PC-3 (cell line): ENCODE measurements around the gene MRPL48. TPM values are rescaled to one million over a fixed set of nuclear protein-coding genes. Genes with fewer than 3 reads are reported as not detected.

Source experiments
- ATAC-seq: fragments of 200-7000 bp; cut with Tn5 transposase; 2 replicates; pipeline ENCODE4 v1.9.1; 2020; ENCODE audit warnings: mild to moderate bottlenecking, moderate library complexity
- BruUV-seq: library from RNA; stranded (reverse); fragments of 400-500 nt; replicated peaks from 2 replicates; lab custom pipeline; 2021; lab: Mats Ljungman, UMichigan
- CTCF ChIA-PET: fragments of 300-600 bp; sonication (Branson Sonifier 250); formaldehyde crosslinking; loops from one replicate; lab custom pipeline; 2022; ENCODE audit warnings: antibody characterized with exemption; lab: Charles Lee
- POLR2A ChIA-PET: fragments of 300-600 bp; sonication (Branson Sonifier 250); formaldehyde crosslinking; loops from one replicate; lab custom pipeline; 2022; ENCODE audit warnings: antibody characterized with exemption; ENCODE audit not compliant: unreplicated experiment; lab: Charles Lee
- DNase-seq: peaks from one replicate; pipeline ENCODE4 v3.0.0-alpha.2; 2015
- H2AFZ ChIP-seq: fragments of 300-600 bp; sonication (generic); 2 replicates; pipeline ENCODE4 v1.6.0; 2016; ENCODE audit warnings: antibody characterized with exemption, low read length
- H3F3A ChIP-seq: fragments of 300-600 bp; sonication (generic); one replicate; pipeline ENCODE4 v1.6.0; 2017; ENCODE audit warnings: antibody characterized with exemption, low read length, control low read depth, mild to moderate bottlenecking; ENCODE audit not compliant: unreplicated experiment
- H3K27ac ChIP-seq: fragments of 300-600 bp; sonication (generic); 2 replicates; pipeline ENCODE4 v1.5.1; 2016; ENCODE audit warnings: mild to moderate bottlenecking, low read length
- H3K27me3 ChIP-seq: fragments of 300-600 bp; sonication (generic); 2 replicates; pipeline ENCODE4 v1.6.1; 2016; ENCODE audit warnings: low read length, mixed read lengths
- H3K36me3 ChIP-seq: fragments of 300-600 bp; sonication (generic); 2 replicates; pipeline ENCODE4 v1.6.1; 2016; ENCODE audit warnings: low read depth, mixed run types, low read length, mixed read lengths
- H3K4me1 ChIP-seq: fragments of 300-600 bp; sonication (generic); 2 replicates; pipeline ENCODE4 v1.5.1; 2016; ENCODE audit warnings: low read length; ENCODE audit not compliant: insufficient read depth
- H3K4me2 ChIP-seq: fragments of 300-600 bp; sonication (generic); 2 replicates; pipeline ENCODE4 v1.6.0; 2016; ENCODE audit warnings: low read length
- H3K4me3 ChIP-seq: fragments of 300-600 bp; sonication (generic); 2 replicates; pipeline ENCODE4 v1.5.1; 2016; ENCODE audit warnings: mild to moderate bottlenecking, low read length, mixed read lengths
- H3K79me2 ChIP-seq: fragments of 300-600 bp; sonication (generic); 2 replicates; pipeline ENCODE4 v1.6.1; 2017; ENCODE audit warnings: low read length, mixed read lengths
- H3K9ac ChIP-seq: fragments of 300-600 bp; sonication (generic); 2 replicates; pipeline ENCODE4 v1.6.0; 2016; ENCODE audit warnings: mild to moderate bottlenecking, low read length
- H3K9me2 ChIP-seq: fragments of 300-600 bp; sonication (generic); replicated peaks from 2 replicates; pipeline ENCODE4 v1.6.1; 2016; ENCODE audit warnings: mixed run types, low read length, mixed read lengths
- H3K9me3 ChIP-seq: fragments of 300-600 bp; sonication (generic); 2 replicates; pipeline ENCODE4 v1.6.1; 2016; ENCODE audit warnings: low read length, mixed read lengths
- H4K20me1 ChIP-seq: fragments of 300-600 bp; sonication (generic); 2 replicates; pipeline ENCODE4 v1.6.1; 2016; ENCODE audit warnings: low read length, mixed read lengths
- CTCF ChIP-seq: fragments of 300-600 bp; sonication (generic); conservative IDR thresholded peaks from 2 replicates; pipeline ENCODE4 v1.5.1; 2017; ENCODE audit warnings: antibody characterized with exemption, low read depth, mild to moderate bottlenecking, low read length
- EZH2 ChIP-seq: fragments of 300-600 bp; sonication (generic); IDR thresholded peaks from one replicate; pipeline ENCODE4 v1.6.1; 2017; ENCODE audit warnings: antibody characterized with exemption, mild to moderate bottlenecking, low read length; ENCODE audit not compliant: unreplicated experiment
- EZH2phosphoT487 ChIP-seq: fragments of 300-600 bp; sonication (generic); IDR thresholded peaks from 2 replicates; pipeline ENCODE4 v1.6.1; 2018; ENCODE audit warnings: mild to moderate bottlenecking, antibody characterized with exemption, low read length, borderline replicate concordance
- intact Hi-C: fragments of 100-400 bp; cut with micrococcal nuclease; formaldehyde crosslinking; loops from 2 replicates; pipeline ENCODE4 v1.9.0; 2023
- total RNA-seq: library from RNA; depleted of rRNA; stranded (reverse); fragments of >200 nt; gene quantifications from 2 replicates; pipeline ENCODE4 v1.2.3, GENCODE V29; 2014

The MRPL48 gene
- total RNA-seq, 1 experiment from 2014 or later = 80.8 TPM

- H3F3A ChIP-seq = no peaks in the 10 kb centered on the region
- no peak overlapping the region for H3K4me2 ChIP-seq
- intact Hi-C loops = no loop called here
- POLR2A ChIA-PET = no interaction called here
- H3K9me3 ChIP-seq = no peaks in the 10 kb centered on the region
- CTCF ChIA-PET = no interaction called here
- no peak overlapping the region for H3K4me3 ChIP-seq
- H3K36me3 ChIP-seq = no peaks in the 10 kb centered on the region
- no TSS peak for BruUV-seq
- no peaks in the 10 kb centered on the region for H3K27me3 ChIP-seq
- peaks cover 90% of the 10 kb centered on the region for H3K79me2 ChIP-seq
- no peak overlapping the region for H3K9ac ChIP-seq
- no peak overlapping the region for H2AFZ ChIP-seq
- ATAC-seq (no peak), DNase-seq (no peak)
- no peak for TF ChIP-seq EZH2
- TF ChIP-seq CTCF = no peak
- no peak for TF ChIP-seq EZH2phosphoT487
- no peak overlapping the region for H3K27ac ChIP-seq
- no peaks in the 10 kb centered on the region for H3K9me2 ChIP-seq
- H3K4me1 ChIP-seq = peaks cover 9% of the 10 kb centered on the region
- H4K20me1 ChIP-seq = peaks cover 34% of the 10 kb centered on the region
Observed at GRCh38 chr11:73755670-73756069, 32.0 kb upstream of the MRPL48 start.

- H3K4me2 ChIP-seq = 0 out of 2 replicates have a peak overlapping the region, but pooled peaks have one; percentile 87
- H3K27ac ChIP-seq = no peak overlapping the region
- H3K4me1 ChIP-seq = peaks cover 12% of the 10 kb centered on the region
- no peaks in the 10 kb centered on the region for H3K9me2 ChIP-seq
- intact Hi-C loops = no loop called here
- ATAC-seq (no peak), DNase-seq (no peak)
- H3F3A ChIP-seq = no peaks in the 10 kb centered on the region
- POLR2A ChIA-PET = no interaction called here
- no peaks in the 10 kb centered on the region for H3K27me3 ChIP-seq
- H3K9me3 ChIP-seq = no peaks in the 10 kb centered on the region
- H3K79me2 ChIP-seq = peaks cover 72% of the 10 kb centered on the region
- BruUV-seq = no TSS peak
- no peak overlapping the region for H3K9ac ChIP-seq
- no peaks in the 10 kb centered on the region for H3K36me3 ChIP-seq
- TF ChIP-seq EZH2phosphoT487 = no peak
- no peak for TF ChIP-seq CTCF
- TF ChIP-seq EZH2 = no peak
- H2AFZ ChIP-seq = no peak overlapping the region
- CTCF ChIA-PET = no interaction called here
- no peak overlapping the region for H3K4me3 ChIP-seq
- peaks cover 27% of the 10 kb centered on the region for H4K20me1 ChIP-seq
Observed at GRCh38 chr11:73757598-73757997, 30.1 kb upstream of the MRPL48 start.

DNA sequence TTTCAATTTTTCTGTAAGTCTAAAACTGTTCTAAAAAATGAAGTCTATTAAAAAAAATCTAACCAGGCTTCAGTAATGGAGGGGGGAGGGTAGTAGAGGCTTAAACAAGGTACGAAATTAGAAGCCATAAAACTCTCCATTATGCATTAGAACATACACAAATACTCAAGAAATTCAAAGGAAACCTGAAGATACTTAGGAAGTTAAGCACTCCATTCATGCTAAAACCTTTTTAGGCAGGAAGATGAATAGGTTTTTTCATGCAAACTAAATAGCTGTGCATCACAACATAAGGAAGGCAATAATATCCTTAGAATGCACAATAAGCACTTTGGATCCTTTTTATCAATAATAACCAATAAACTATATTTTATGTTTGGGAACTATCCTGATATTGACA, 29.2 kb upstream of the MRPL48 start:
- TF ChIP-seq CTCF = no peak
- TF ChIP-seq EZH2phosphoT487 = no peak
- TF ChIP-seq EZH2 = no peak
- H3K27ac ChIP-seq = no peak overlapping the region
- ATAC-seq (no peak), DNase-seq (no peak)
- H3K79me2 ChIP-seq = peaks cover 66% of the 10 kb centered on the region
- ChIA-PET POLR2A (no interaction called here), CTCF (no interaction called here)
- H3K4me1 ChIP-seq = peaks cover 12% of the 10 kb centered on the region
- H2AFZ ChIP-seq = no peak overlapping the region
- H3K4me3 ChIP-seq = peak overlapping the region; percentile 91
- no peaks in the 10 kb centered on the region for H3K9me3 ChIP-seq
- no peaks in the 10 kb centered on the region for H3K9me2 ChIP-seq
- intact Hi-C loops = no loop called here
- peak overlapping the region; percentile 87 for H3K4me2 ChIP-seq
- H3K9ac ChIP-seq = peak overlapping the region; percentile 89; the same call in 1 of the 2 replicates
- no peaks in the 10 kb centered on the region for H3K36me3 ChIP-seq
- BruUV-seq = no TSS peak
- H3F3A ChIP-seq = no peaks in the 10 kb centered on the region
- peaks cover 27% of the 10 kb centered on the region for H4K20me1 ChIP-seq
- no peaks in the 10 kb centered on the region for H3K27me3 ChIP-seq
